Amniotic stem cell (primary cell): ENCODE data around the gene FZD1.

Experiments used
- DNase-seq: peaks from one replicate; lab custom pipeline; 2025; lab: John Stamatoyannopoulos, UW

Gene FZD1

GRCh38 chr7:91264046-91264923 is at the start of gene FZD1:
FZD1 (plus strand) TSS chr7:91264433; CDS start chr7:91264881, 448 bp downstream.
- peak; percentile 97 for DNase-seq

DNA sequence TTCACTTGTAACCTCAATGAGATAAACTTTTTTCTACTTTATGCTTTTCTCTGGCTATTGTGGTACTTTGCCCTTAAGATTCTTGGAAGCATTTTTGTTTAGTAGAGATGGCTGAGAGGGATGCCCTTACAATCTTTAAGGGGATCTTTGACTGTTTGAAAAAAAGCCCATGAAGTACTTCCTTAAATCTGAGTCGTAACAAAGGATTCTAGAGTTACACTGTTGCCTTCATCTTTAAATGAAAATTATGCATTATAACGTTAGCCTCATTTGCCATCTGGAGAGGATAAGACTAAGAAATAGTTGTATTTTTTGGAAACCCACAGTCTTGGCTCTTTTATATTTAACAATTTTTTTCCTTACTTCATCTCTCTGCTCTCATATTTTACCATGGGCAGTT is 37.8 kb upstream of the FZD1 start:
- no peak for DNase-seq

GRCh38 chr7:91228327-91228726 is 35.9 kb upstream of the FZD1 start:
- no peak for DNase-seq

DNA sequence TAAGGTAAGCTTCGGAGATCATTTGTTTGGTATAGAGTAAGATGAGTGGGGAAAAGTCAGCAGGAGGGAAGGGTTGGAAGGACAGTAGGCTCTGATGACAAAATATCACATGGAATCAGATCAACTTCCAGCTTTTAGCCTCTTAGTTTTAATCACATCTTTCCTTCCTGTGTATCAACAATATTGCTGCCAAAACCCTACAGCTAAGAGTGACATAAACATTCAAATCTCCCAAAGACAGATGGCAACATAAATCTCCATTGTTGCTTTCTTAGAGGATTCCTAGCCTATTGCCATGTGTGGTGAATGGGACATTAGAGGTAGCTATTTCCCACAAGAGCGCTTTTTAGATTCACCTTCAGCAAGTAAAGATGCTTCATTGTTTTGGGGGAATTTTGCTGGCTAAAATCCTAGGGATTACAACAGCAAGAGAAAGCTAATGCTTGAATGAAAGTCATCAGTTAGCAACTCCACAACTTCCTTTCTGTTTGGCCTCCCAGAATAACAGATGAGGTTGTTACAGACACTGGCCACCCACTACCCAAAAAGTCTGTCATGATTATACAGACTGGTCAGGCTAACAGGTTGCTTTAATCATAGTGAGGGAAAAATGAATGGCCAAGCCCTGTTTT is 35.2 kb upstream of the FZD1 start:
- no peak for DNase-seq

GRCh38 chr7:91230100-91230499 is 34.1 kb upstream of the FZD1 start:
- no peak for DNase-seq

DNA sequence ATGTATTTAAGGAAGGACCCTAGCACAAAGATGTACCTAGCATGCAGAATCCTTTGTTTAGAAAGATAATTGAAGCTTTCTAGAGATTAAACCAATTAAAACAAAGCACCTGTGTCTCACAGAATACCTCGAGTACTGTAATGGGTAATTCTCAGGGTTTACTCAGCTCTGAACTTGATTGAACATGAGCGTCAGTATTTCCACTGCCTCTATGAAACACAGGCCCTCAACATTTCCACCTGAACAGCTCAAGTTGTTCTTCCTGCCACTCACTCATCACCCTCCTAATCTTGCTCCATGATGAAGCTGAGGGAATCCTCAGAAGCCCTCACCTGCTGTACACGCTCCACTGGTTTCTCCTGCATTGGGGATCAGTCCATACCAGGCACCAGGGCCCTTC is 33.7 kb upstream of the FZD1 start:
- no peak for DNase-seq

GRCh38 chr7:91233212-91233611 is 31.0 kb upstream of the FZD1 start:
- no peak for DNase-seq

GRCh38 chr7:91235211-91235832 is 28.9 kb upstream of the FZD1 start:
- no peak for DNase-seq

DNA sequence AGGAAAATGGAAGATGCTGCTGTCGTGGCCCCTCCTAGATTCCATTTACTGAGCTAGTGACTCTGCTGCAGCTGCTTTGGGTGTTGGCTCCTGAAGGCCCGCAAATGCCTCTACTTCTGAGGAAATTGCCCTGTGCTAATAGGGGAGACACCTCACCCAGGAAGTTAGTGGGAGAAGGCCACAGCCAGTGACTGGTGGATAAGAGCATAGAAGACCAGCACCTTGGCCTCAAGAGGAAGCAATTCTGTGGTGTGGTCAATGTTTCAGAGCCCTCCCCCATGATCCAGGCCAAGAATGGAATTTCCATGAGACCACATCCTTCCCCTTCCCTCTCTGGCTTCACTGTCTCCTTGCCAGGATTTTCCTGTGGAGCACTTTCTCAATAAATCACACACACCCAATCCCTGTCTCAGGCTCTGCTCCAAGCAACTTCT is 25.0 kb upstream of the FZD1 start:
- DNase-seq = no peak

GRCh38 chr7:91239772-91240171 is 24.5 kb upstream of the FZD1 start:
- DNase-seq = no peak

GRCh38 chr7:91240376-91240941 is 23.8 kb upstream of the FZD1 start:
- no peak for DNase-seq

- no peak for DNase-seq
Observed at GRCh38 chr7:91242097-91242844, 22.0 kb upstream of the FZD1 start.

GRCh38 chr7:91243591-91244301 is 20.5 kb upstream of the FZD1 start:
- no peak for DNase-seq

- no peak for DNase-seq
Observed at GRCh38 chr7:91247500-91247899, 16.7 kb upstream of the FZD1 start.

GRCh38 chr7:91248996-91249395 is 15.2 kb upstream of the FZD1 start:
- no peak for DNase-seq

DNA sequence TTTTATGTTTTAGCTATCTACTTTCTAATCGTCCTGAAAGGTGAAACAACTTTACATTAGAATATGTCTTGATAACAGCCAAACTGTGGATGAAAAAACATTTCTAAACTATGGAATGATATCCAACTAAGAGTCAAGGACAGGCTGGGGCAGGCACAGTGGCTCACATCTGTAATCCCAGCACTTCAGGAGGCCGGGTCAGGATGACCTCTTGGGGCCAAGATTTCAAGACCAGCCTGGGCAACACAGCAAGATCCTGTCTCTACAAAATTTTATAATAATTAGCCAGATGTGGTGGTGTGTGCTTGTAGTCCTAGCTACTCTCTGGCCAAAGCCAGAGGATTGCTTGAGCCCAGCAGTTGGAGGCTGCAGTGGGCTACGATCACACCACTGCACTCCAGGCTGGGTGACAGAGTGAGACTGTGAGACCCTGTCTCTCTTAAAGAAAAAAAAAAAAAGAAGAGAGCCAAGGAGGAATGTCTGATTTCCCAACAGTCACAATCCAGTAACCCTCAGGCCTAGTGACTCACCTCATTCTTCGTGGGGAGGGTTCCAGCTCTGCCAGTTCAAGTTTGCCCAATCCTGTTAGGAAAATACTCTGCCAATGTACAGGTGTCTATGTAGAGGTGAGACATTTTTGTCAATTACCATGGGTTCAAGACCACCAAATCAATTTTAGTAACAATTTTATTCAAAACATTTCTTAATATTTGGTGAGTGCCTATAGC is 14.6 kb upstream of the FZD1 start:
- no peak for DNase-seq

- DNase-seq = no peak
Observed at GRCh38 chr7:91250706-91251105, 13.5 kb upstream of the FZD1 start.

DNA sequence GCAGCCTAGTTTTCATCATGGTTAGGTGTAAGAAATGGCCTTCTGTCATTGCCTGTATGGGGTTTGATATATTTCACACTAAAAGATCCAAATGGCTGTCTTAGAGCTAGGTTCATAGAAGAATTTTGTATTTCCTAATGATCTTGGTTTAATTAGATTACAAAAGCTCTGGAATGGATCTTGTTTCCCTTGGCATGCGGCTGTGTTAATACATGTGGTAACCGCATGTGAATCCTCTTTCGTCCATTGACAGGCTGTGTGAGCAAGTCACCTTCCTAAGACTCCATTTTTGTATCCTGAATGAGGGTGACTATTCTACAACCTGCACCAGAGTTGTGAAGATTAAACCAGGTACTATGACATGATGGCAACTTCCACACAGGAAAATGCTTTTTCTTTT is 12.4 kb upstream of the FZD1 start:
- no peak for DNase-seq

DNA sequence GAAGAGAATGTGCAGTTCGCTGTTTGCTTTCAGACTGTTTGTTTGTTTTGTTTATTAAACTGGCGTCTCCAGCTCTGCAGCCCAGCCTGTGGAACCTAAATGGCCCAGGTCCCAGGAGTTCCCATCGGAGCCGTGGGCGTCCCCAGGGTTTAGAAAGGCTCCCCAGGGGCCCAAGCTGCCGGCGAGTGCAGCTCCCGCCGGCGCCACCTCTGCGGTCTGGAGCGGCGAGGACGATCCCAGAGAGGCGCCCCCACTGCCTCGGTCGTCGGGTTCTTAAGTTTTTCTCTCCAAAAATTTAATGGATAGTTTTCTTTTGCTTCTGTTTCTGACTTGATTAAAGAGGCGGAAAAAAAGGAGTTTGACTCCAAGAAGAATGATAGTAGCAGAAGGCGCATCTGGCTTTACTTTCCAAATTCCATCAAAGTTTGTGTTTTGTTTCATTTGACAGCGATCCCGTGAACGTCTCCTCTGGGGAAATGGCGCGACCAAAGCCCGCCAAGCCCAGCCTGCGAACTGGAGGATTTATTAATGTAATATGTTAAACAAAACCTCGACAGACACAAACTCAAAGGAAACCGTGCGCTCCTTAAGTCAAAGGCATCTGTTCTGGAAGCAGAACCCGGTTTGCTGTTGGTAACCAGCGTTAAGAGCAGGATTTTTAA is 718 bp upstream of the FZD1 start:
- no peak for DNase-seq
